Heart left ventricle (tissue), 16 donors: ENCODE measurements around the gene ZNF451. TPM values are rescaled to one million over a fixed set of nuclear protein-coding genes. Genes with fewer than 3 reads are reported as not detected.
A peak's percentile ranks its signal among the peaks of the same experiment; 100 is the strongest.

Experiments
- ATAC-seq, 4 donors: fragments of 200-7000 bp; cut with Tn5 transposase; one replicate each; pipeline ENCODE4 v1.9.1; 2020 to 2022; ENCODE audit warnings: moderate library complexity in 4 of 4, mild to moderate bottlenecking in 3 of 4, moderate number of reproducible peaks in 1 of 4
- DNase-seq, 5 donors: peaks; one replicate each; pipeline ENCODE4 v3.0.0-alpha.2; 2020
- H3K27ac ChIP-seq, 12 donors: fragments of 200-600 bp; sonication (generic) in 4 of 12; one replicate each; pipeline versions ENCODE4 v1.5.0 to v1.8.0; 2016 to 2022; ENCODE audit warnings: mild to moderate bottlenecking in 2 of 12
- H3K27me3 ChIP-seq, 9 donors: fragments of 200-600 bp; sonication (generic) in 2 of 9; one replicate each; pipeline versions ENCODE4 v1.5.1 to v1.8.0; 2016 to 2022; ENCODE audit warnings: mild to moderate bottlenecking in 3 of 9
- H3K36me3 ChIP-seq, 9 donors: fragments of 200-600 bp; sonication (generic) in 2 of 9; one replicate each; pipeline versions ENCODE4 v1.5.0 to v1.8.0; 2018 to 2022; ENCODE audit warnings: mild to moderate bottlenecking in 2 of 9
- H3K4me1 ChIP-seq, 12 donors: fragments of 200-600 bp; sonication (generic) in 4 of 12; one replicate each; pipeline versions ENCODE4 v1.5.0 to v1.8.0; 2016 to 2022; ENCODE audit warnings: mild to moderate bottlenecking in 3 of 12
- H3K4me3 ChIP-seq, 12 donors: fragments of 200-600 bp; sonication (generic) in 4 of 12; one replicate each; pipeline versions ENCODE4 v1.5.0 to v1.8.0; 2017 to 2022; ENCODE audit warnings: mild to moderate bottlenecking in 9 of 12, moderate library complexity in 4 of 12
- H3K9me3 ChIP-seq, 12 donors: fragments of 200-600 bp; sonication (generic) in 4 of 12; one replicate each; pipeline versions ENCODE4 v1.5.0 to v1.8.0; 2016 to 2022; ENCODE audit warnings: mild to moderate bottlenecking in 1 of 12
- CTCF ChIP-seq, 12 donors: fragments of 200-600 bp; sonication (generic) in 4 of 12; IDR thresholded peaks; one replicate each; pipeline versions ENCODE4 v1.5.0 to v1.8.0; 2018 to 2022; ENCODE audit warnings: antibody characterized with exemption in 12 of 12, mild to moderate bottlenecking in 5 of 12
- POLR2A ChIP-seq, 2 donors: fragments of 450-650 bp; IDR thresholded peaks; one replicate each; pipeline ENCODE4 v1.6.1; 2017; ENCODE audit warnings: antibody characterized with exemption in 2 of 2, mild to moderate bottlenecking in 2 of 2, moderate library complexity in 2 of 2
- WGBS, 4 donors: extraction: QIAGEN DNeasy Blood & Tissue Kit in 2 of 4; methylation state at CpG; one replicate each; pipeline versions ENCODE4 v1.1.5 to v1.1.7; 2013 to 2018; 5-methylcytosine and 5-hydroxymethylcytosine counted together
- intact Hi-C, 10 donors: fragments of 100-400 bp; cut with DNase I; formaldehyde crosslinking; loops; one replicate each; pipeline versions ENCODE4 v1.11.1 to v1.14.2; 2022
- polyA plus RNA-seq, 2 donors: library from polyadenylated mRNA; stranded (reverse); fragments of 200-250 nt; gene quantifications; one replicate each; pipeline ENCODE4 v1.2.3, GENCODE V29; 2013
- total RNA-seq, 9 donors: library from RNA; depleted of rRNA in 2 of 9; stranded (reverse); fragments of >200 nt in 2 of 9; fragmentation: NEBNext Ultra II Directional in 3 of 9; extraction: Animal tissue kit (Norgen Biotek cat#: 25700) in 3 of 9; gene quantifications; one replicate each; pipeline versions ENCODE4 v1.1.0 to v1.2.4, GENCODE V29; 2016 to 2023
- donor health status: ischemic (EF 13 %, LVEDD 7.1; RV severe dilation, severe dysfunction).
- donor health status: healthy with polysubstance abuse.
- donor health status: DM: no; HTN: yes; CAD: no.
- donor health status: DM: no; HTN: no; CAD: no.
- donor health status: ischemic (EF 25% LVEDD 6.9; RV normal size, moderate dysfunction).
- donor health status: ischemic (EF 25% LVEDD 5.7; RV mildly dilated, moderate dysfunction).
- donor health status: healthy.
- donor health status: DM: yes; HTN: yes; CAD: no.
- donor health status: ischemic (EF 35%, LVEDD 5.7; RV mildly dilated, moderate dysfunction).
- donor health status: nonischemic (EF 11% LVEDD 7.7; RV severe dilation, severe dysfunction).
- donor health status: DM: yes; HTN: yes; CAD: no.
- donor health status: PGD.
- donor health status: ischemic (EF 29% LVEDD 5.4; RV normal size, mild dysfunction).
- donor health status: nonischemic (EF 23%, LVEDD 6.1; RV moderate dilation, normal function).

The ZNF451 gene
- total and polyA plus RNA-seq, 11 donors = 8.8 to 37.1 (median 21.4) TPM

- 71 to 82% (median 77%) methylated on average over 7 of the region's 7 CpGs for WGBS, 4 donors
- peak in 3 of 5 donors; percentile 23 to 45 (median 30) for DNase-seq
- H3K27ac ChIP-seq = peak overlapping the region in 2 of 12 donors; percentile 25 to 32
- H3K4me3 ChIP-seq = no peak overlapping the region
- peaks cover 0 to 21% (median 0%) of the 10 kb centered on the region in 12 donors for H3K9me3 ChIP-seq
- intact Hi-C loops = loop anchor here in 1 of 10 donors (5.0 kb wide), 1 partner anchor 44 kb away; the partner anchor contains the start of gene BAG2
- ATAC-seq = peak; percentile 42 to 81 (median 58)
- TF ChIP-seq POLR2A (IDR thresholded peaks at IDR 0.05) (no peak), CTCF (IDR thresholded peaks at IDR 0.05) (peak in 3 of 12 donors; percentile 43 to 69 (median 60))
- H3K36me3 ChIP-seq = no peaks in the 10 kb centered on the region
- H3K4me1 ChIP-seq = peaks cover 0 to 11% (median 0%) of the 10 kb centered on the region in 12 donors
- H3K27me3 ChIP-seq = no peaks in the 10 kb centered on the region
These were observed 126.5 kb downstream of the ZNF451 start for GRCh38 chr6:57216235-57217101.

- peak overlapping the region in 1 of 12 donors; percentile 32 for H3K27ac ChIP-seq
- no peak for DNase-seq
- intact Hi-C loops = loop anchor here in 1 of 10 donors (5.0 kb wide), 1 partner anchor 45 kb away; the partner anchor contains the start of gene BAG2
- H3K27me3 ChIP-seq = no peaks in the 10 kb centered on the region
- ATAC-seq = no peak
- peaks cover 0 to 21% (median 0%) of the 10 kb centered on the region in 12 donors for H3K9me3 ChIP-seq
- peaks cover 0 to 11% (median 0%) of the 10 kb centered on the region in 12 donors for H3K4me1 ChIP-seq
- 96 to 98% (median 97%) methylated on average over 11 of the region's 11 CpGs for WGBS, 4 donors
- H3K4me3 ChIP-seq = no peak overlapping the region
- H3K36me3 ChIP-seq = no peaks in the 10 kb centered on the region
- TF ChIP-seq POLR2A (IDR thresholded peaks at IDR 0.05) (no peak), CTCF (IDR thresholded peaks at IDR 0.05) (no peak)
These were observed 127.3 kb downstream of the ZNF451 start for GRCh38 chr6:57217270-57217669.

Other genes with a start within 250 kb of the ZNF451 start
- 1 to 10 TPM in 3 of 9 donors, under 1 TPM in 5, not detected in 1; 0.25 to 2.2 (median 0.53) TPM for gene BEND6, start 135.1 kb upstream of the ZNF451 start, total RNA-seq
- gene BEND6, start 135.1 kb upstream of the ZNF451 start, polyA plus RNA-seq = under 1 TPM; 0.14 to 0.19 TPM
- gene KIAA1586, start 43.5 kb upstream of the ZNF451 start, total RNA-seq = 10 to 100 TPM in 1 of 9 donors, 1 to 10 TPM in 8; 2.9 to 11.7 (median 6.9) TPM
- 1 to 10 TPM; 2.1 to 3.2 TPM for gene KIAA1586, start 43.5 kb upstream of the ZNF451 start, polyA plus RNA-seq
- 10 to 100 TPM in 5 of 9 donors, 1 to 10 TPM in 4; 8.2 to 18.0 (median 11.6) TPM for gene BAG2, start 82.1 kb downstream of the ZNF451 start, total RNA-seq
- 10 to 100 TPM in 1 of 2 donors, 1 to 10 TPM in 1; 4.5 to 10.8 TPM for gene BAG2, start 82.1 kb downstream of the ZNF451 start, polyA plus RNA-seq
- 10 to 100 TPM in 4 of 9 donors, 1 to 10 TPM in 5; 7.6 to 15.4 (median 9.6) TPM for gene RAB23, start 132.1 kb downstream of the ZNF451 start, total RNA-seq
- gene RAB23, start 132.1 kb downstream of the ZNF451 start, polyA plus RNA-seq = 1 to 10 TPM; 2.6 to 7.7 TPM
- gene PRIM2, start 227.4 kb downstream of the ZNF451 start, total RNA-seq = 1 to 10 TPM; 3.1 to 5.4 (median 4.4) TPM
- 1 to 10 TPM; 1.6 to 4.8 TPM for gene PRIM2, start 227.4 kb downstream of the ZNF451 start, polyA plus RNA-seq